Measurements from ENCODE around the gene KCNE3.

DNA sequence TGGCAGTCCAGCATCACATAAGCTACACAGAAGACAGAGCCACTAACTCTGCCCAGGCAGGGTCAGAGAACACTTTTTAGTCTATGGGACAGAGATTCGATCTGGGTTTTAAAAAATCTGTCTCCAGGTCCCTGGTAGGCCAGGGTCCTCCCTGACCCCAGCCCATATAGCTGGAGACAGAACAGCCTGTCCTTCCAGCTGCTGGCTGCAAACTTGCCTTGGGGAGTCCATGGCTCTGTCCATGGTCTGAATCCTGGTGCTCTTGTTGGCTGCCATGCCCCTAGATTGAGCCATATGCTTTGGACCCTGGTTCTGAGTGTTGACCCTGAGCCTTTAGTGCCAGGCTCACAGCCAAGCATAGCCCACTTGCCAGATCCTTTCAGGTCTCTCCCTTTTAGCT, 39.5 kb upstream of the KCNE3 start:
- TF ChIP-seq ZFX (IDR thresholded peaks at IDR 0.05) (no peak), POLR2AphosphoS5 (IDR thresholded peaks at IDR 0.05; ENCODE audit: low read depth, low read length) (no peak), RAD21 (IDR thresholded peaks at IDR 0.05; ENCODE audit: low read depth) (no peak), ELF1 (IDR thresholded peaks at IDR 0.05; ENCODE audit: borderline replicate concordance, low read depth) (no peak), REST (IDR thresholded peaks at IDR 0.05; ENCODE audit: low read depth) (peak; percentile 53), POLR2A (IDR thresholded peaks at IDR 0.05; ENCODE audit: borderline replicate concordance, extremely low read depth, insufficient read depth, insufficient read length) (no peak), SRF (IDR thresholded peaks at IDR 0.05; ENCODE audit: low read depth) (no peak), EZH2phosphoT487 (IDR thresholded peaks at IDR 0.05; ENCODE audit: borderline replicate concordance) (no peak)
- TF ChIP-seq, protein P1, sequence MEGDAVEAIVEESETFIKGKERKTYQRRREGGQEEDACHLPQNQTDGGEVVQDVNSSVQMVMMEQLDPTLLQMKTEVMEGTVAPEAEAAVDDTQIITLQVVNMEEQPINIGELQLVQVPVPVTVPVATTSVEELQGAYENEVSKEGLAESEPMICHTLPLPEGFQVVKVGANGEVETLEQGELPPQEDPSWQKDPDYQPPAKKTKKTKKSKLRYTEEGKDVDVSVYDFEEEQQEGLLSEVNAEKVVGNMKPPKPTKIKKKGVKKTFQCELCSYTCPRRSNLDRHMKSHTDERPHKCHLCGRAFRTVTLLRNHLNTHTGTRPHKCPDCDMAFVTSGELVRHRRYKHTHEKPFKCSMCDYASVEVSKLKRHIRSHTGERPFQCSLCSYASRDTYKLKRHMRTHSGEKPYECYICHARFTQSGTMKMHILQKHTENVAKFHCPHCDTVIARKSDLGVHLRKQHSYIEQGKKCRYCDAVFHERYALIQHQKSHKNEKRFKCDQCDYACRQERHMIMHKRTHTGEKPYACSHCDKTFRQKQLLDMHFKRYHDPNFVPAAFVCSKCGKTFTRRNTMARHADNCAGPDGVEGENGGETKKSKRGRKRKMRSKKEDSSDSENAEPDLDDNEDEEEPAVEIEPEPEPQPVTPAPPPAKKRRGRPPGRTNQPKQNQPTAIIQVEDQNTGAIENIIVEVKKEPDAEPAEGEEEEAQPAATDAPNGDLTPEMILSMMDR (IDR thresholded peaks at IDR 0.05 in 2 of 3, conservative IDR thresholded peaks at IDR 0.05 in 1 of 3; ENCODE audit: borderline replicate concordance in 1 of 3, insufficient read depth in 1 of 3, low read depth in 2 of 3, low read length in 2 of 3), result no peak

Data from HCT116 (cell line).